Peyer's patch (tissue), 4 donors: ENCODE results near the gene MEIOB. TPM values are rescaled to one million over a fixed set of nuclear protein-coding genes. Genes with fewer than 3 reads are reported as not detected.
A peak's percentile ranks its signal among the peaks of the same experiment; 100 is the strongest.

Experiments used
- DNase-seq, 3 donors: peaks; one replicate each; pipeline ENCODE4 v3.0.0-alpha.2; 2017 to 2019
- H3K27ac ChIP-seq, 4 donors: fragments of 200-600 bp; sonication (generic); one replicate each; pipeline ENCODE4 v1.5.1; 2016 to 2019
- H3K27me3 ChIP-seq, 2 donors: fragments of 200-600 bp; sonication (generic); one replicate each; pipeline ENCODE4 v1.5.1; 2019
- H3K36me3 ChIP-seq, 3 donors: fragments of 200-600 bp; sonication (generic); one replicate each; pipeline ENCODE4 v1.5.1; 2016 to 2019
- H3K4me1 ChIP-seq, 4 donors: fragments of 200-600 bp; sonication (generic); one replicate each; pipeline ENCODE4 v1.5.1; 2016 to 2019
- H3K4me3 ChIP-seq, 4 donors: fragments of 200-600 bp; sonication (generic); 1 replicate in 3 of 4; 2 replicates in 1 of 4; pipeline ENCODE4 v1.5.1; 2016 to 2019; ENCODE audit warnings: mild to moderate bottlenecking in 1 of 4
- H3K9me3 ChIP-seq, 4 donors: fragments of 200-600 bp; sonication (generic); one replicate each; pipeline ENCODE4 v1.5.1; 2016 to 2019; ENCODE audit warnings: mild to moderate bottlenecking in 1 of 4
- POLR2A ChIP-seq, 2 donors: fragments of 450-650 bp; IDR thresholded peaks; one replicate each; pipeline ENCODE4 v1.5.1; 2017; ENCODE audit warnings: antibody characterized with exemption in 2 of 2, mild to moderate bottlenecking in 2 of 2, moderate library complexity in 2 of 2
- total RNA-seq, 4 donors: library from RNA; depleted of rRNA; stranded (reverse); fragments of >200 nt; gene quantifications; one replicate each; pipeline ENCODE4 v1.1.0, GENCODE V29; 2016
- TF ChIP-seq, protein P1 (sequence below), 6 experiments: fragments of 450-650 bp in 4 of 6; fragments of 200-600 bp in 2 of 6; sonication (generic) in 1 of 6; IDR thresholded peaks; one replicate each; pipeline ENCODE4 v1.5.1; 2017 to 2019; ENCODE audit warnings: antibody characterized with exemption in 6 of 6, mild to moderate bottlenecking in 3 of 6, moderate library complexity in 1 of 6

MEIOB gene
- total RNA-seq, 4 donors from 2014 or later = not detected

- no peaks in the 10 kb centered on the region for H3K4me1 ChIP-seq
- H3K27me3 ChIP-seq = no peaks in the 10 kb centered on the region
- peaks cover 0 to 25% (median 0%) of the 10 kb centered on the region in 3 donors for H3K36me3 ChIP-seq
- TF ChIP-seq, protein P1, sequence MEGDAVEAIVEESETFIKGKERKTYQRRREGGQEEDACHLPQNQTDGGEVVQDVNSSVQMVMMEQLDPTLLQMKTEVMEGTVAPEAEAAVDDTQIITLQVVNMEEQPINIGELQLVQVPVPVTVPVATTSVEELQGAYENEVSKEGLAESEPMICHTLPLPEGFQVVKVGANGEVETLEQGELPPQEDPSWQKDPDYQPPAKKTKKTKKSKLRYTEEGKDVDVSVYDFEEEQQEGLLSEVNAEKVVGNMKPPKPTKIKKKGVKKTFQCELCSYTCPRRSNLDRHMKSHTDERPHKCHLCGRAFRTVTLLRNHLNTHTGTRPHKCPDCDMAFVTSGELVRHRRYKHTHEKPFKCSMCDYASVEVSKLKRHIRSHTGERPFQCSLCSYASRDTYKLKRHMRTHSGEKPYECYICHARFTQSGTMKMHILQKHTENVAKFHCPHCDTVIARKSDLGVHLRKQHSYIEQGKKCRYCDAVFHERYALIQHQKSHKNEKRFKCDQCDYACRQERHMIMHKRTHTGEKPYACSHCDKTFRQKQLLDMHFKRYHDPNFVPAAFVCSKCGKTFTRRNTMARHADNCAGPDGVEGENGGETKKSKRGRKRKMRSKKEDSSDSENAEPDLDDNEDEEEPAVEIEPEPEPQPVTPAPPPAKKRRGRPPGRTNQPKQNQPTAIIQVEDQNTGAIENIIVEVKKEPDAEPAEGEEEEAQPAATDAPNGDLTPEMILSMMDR (IDR thresholded peaks at IDR 0.05) = no peak
- TF ChIP-seq POLR2A (IDR thresholded peaks at IDR 0.05) = no peak
- H3K4me3 ChIP-seq = no peak overlapping the region
- H3K27ac ChIP-seq = no peak overlapping the region
- peaks cover 0 to 2% (median 0%) of the 10 kb centered on the region in 4 donors for H3K9me3 ChIP-seq
- no peak for DNase-seq
Observed at GRCh38 chr16:1792836-1793577, 79.0 kb downstream of the MEIOB start.

DNA sequence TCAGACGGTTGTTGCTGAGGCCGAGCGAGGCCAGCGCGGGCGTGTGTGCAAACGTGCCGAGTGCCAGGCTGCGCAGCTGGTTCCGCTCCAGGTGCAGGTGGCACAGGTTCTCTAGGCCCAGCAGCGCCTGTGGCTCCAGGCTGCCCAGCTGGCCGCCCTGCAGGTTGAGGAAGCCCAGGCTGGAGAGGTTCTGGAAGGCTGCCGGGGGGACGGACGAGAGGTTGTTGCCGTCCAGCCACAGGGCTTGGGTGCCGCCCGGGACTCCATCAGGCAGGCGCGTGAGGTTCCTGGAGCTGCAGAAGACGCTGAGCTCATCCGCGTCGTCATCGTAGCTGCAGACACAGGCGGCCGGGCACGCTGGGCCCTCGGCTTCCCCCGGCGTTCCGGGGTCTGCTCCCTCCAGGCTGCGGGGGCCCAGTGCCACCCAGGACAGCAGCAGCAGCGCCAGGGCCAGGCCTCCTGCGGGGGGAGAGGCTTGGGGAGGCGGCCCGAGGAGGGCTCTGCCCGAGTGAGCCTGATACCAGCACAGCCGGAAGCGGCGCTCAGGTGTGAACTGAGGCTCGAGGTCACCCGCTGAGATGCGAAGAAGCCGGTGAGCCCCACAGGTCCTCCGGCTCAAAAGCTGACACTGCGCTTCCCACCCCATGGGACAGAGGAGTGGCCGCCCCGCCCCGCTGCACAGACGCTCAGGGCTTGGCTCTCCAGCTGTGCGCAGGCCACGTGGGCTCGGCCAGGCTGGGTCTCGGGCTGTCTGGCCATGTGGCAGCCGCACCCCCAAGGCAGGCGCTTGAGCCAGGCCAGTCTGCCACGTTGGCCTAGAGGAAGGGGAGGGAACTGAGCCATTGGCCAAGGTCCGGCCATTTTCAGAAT is 79.8 kb downstream of the MEIOB start:
- Histone ChIP-seq H3K4me1 (no peaks in the 10 kb centered on the region), H3K9me3 (no peaks in the 10 kb centered on the region), H3K4me3 (no peak overlapping the region), H3K36me3 (peaks cover 0 to 32% (median 0%) of the 10 kb centered on the region in 3 donors), H3K27ac (no peak overlapping the region), H3K27me3 (no peaks in the 10 kb centered on the region)
- peak in 1 of 3 donors; percentile 47 for DNase-seq
- TF ChIP-seq, protein P1 (IDR thresholded peaks at IDR 0.05) = no peak
- TF ChIP-seq POLR2A (IDR thresholded peaks at IDR 0.05) = no peak

DNA sequence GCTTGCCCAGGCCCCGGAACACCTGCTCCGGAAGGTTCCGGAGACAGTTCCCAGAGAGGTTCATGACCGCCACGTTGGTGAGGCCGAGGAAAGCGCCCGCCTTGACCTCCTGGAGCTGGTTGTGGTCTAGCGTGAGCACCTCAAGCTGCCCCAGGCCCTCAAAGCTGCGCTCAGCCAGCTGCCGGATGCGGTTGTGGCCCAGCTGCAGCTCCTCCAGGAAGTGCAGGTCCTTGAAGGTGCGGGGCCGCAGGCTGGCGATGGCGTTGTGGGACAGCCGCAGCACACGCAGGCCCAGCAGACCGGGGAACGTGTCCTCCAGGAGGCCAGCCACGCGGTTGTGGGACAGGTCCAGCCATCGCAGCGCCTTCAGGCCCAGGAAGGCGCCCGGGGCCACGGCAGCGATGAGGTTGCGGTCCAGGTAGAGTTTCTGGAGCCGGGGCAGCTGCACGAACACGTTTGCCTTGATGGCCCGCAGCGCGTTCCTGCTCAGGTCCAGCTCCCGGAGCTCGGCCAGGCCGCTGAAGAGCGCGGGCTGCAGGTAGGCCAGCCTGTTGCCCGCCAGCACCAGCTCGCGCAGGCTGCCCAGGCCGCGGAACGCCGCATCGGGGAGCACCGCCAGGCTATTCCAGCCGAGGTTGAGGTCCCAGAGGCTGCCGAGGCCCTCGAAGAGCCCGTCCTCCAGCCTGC is 80.6 kb downstream of the MEIOB start:
- H3K36me3 ChIP-seq = peaks cover 0 to 40% (median 0%) of the 10 kb centered on the region in 3 donors
- H3K27me3 ChIP-seq = no peaks in the 10 kb centered on the region
- TF ChIP-seq, protein P1 (IDR thresholded peaks at IDR 0.05) = no peak
- no peak for TF ChIP-seq POLR2A (IDR thresholded peaks at IDR 0.05)
- DNase-seq = peak in 2 of 3 donors; percentile 43 to 46
- H3K4me1 ChIP-seq = no peaks in the 10 kb centered on the region
- no peak overlapping the region for H3K27ac ChIP-seq
- no peaks in the 10 kb centered on the region for H3K9me3 ChIP-seq
- no peak overlapping the region for H3K4me3 ChIP-seq

DNA sequence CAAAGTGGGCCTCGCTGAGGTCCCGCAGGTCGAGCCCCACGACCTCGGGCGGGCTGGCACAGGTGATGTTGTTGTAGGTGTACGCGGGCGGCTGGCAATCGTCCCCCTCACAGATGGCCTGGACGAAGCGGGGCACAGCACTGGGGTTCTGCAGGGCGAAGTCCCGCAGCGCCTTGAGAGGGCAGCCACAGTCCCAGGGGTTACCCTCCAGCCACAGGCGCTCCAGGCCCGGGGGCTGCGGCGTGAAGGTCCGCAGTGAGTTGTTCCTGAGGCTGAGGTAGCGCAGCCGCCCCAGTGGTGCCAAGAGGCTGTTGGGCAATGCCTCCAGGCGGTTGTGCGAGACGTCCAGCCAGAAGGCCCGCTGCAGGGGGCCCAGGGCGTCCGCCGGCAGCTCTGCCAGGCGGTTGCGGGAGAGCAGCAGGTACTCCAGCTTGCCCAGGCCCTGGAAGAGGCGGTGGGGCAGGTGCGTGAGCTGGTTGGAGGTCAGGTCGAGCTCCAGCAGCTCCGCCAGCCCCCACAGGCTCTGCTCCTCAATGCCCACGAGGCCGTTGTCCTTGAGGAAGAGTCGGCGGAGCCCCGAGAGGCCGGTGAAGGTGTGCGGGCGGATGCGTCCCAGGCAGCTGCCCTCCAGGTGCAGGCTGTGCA is 81.2 kb downstream of the MEIOB start:
- H3K27me3 ChIP-seq = no peaks in the 10 kb centered on the region
- peak in 2 of 3 donors; percentile 42 to 44 for DNase-seq
- no peak overlapping the region for H3K27ac ChIP-seq
- no peaks in the 10 kb centered on the region for H3K4me1 ChIP-seq
- H3K9me3 ChIP-seq = no peaks in the 10 kb centered on the region
- no peak overlapping the region for H3K4me3 ChIP-seq
- no peak for TF ChIP-seq POLR2A (IDR thresholded peaks at IDR 0.05)
- TF ChIP-seq, protein P1 (IDR thresholded peaks at IDR 0.05) = no peak
- H3K36me3 ChIP-seq = peaks cover 0 to 43% (median 0%) of the 10 kb centered on the region in 3 donors

DNA sequence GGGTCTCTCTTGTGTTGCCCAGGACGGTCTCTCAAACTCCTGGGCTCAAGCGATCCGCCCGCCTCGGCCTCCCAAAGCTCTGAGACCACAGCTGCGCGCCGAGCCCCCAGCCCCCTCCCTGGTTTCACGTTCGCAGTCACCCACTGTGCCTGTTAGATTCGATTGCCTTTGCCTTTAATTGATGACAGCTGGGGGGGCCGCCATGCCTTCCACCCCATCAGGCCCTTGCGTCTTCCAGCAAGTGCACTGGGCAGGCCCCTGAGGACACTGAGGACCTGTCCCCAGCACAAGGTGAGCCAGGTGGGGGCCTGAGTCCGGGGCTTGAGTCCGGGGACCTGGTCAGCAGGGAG is 81.7 kb downstream of the MEIOB start:
- H3K27me3 ChIP-seq = no peaks in the 10 kb centered on the region
- no peaks in the 10 kb centered on the region for H3K9me3 ChIP-seq
- no peaks in the 10 kb centered on the region for H3K4me1 ChIP-seq
- peaks cover 0 to 43% (median 0%) of the 10 kb centered on the region in 3 donors for H3K36me3 ChIP-seq
- no peak overlapping the region for H3K4me3 ChIP-seq
- peak in 1 of 3 donors; percentile 45 for DNase-seq
- H3K27ac ChIP-seq = no peak overlapping the region
- TF ChIP-seq, protein P1 (IDR thresholded peaks at IDR 0.05) = no peak
- no peak for TF ChIP-seq POLR2A (IDR thresholded peaks at IDR 0.05)
